RWPE2 (cell line): ENCODE data around the gene COPA.
A peak's percentile ranks its signal among the peaks of the same experiment; 100 is the strongest.

Experiments used
- ATAC-seq: fragments of 200-7000 bp; cut with Tn5 transposase; 3 replicates; pipeline ENCODE4 v1.9.1; 2021; ENCODE audit warnings: low read depth
- DNase-seq: peaks from one replicate; pipeline ENCODE4 v3.0.0-alpha.2; 2020; ENCODE audit warnings: low spot score
- H3K27ac ChIP-seq: fragments of 450-650 bp; 2 replicates; pipeline ENCODE4 v1.5.1; 2017; ENCODE audit warnings: mild to moderate bottlenecking; ENCODE audit not compliant: poor library complexity, severe bottlenecking
- H3K27me3 ChIP-seq: fragments of 250-450 bp; sonication (Bioruptor Pico); 2 replicates; pipeline ENCODE4 v1.5.1; 2021; ENCODE audit warnings: mild to moderate bottlenecking, moderate library complexity; ENCODE audit not compliant: insufficient read depth, poor library complexity, severe bottlenecking
- H3K36me3 ChIP-seq: fragments of 250-450 bp; sonication (Bioruptor Pico); 2 replicates; pipeline ENCODE4 v1.5.1; 2020; ENCODE audit warnings: low read depth, mild to moderate bottlenecking, moderate library complexity
- H3K4me1 ChIP-seq: fragments of 250-450 bp; sonication (Bioruptor Pico); 2 replicates; pipeline ENCODE4 v1.5.1; 2021; ENCODE audit warnings: mild to moderate bottlenecking, moderate library complexity; ENCODE audit not compliant: insufficient read depth, poor library complexity, severe bottlenecking
- H3K4me3 ChIP-seq: fragments of 250-450 bp; sonication (Bioruptor Pico); 2 replicates; pipeline ENCODE4 v1.5.1; 2021; ENCODE audit warnings: mild to moderate bottlenecking, moderate library complexity; ENCODE audit not compliant: severe bottlenecking
- H3K9me3 ChIP-seq: fragments of 250-450 bp; sonication (Bioruptor Pico); 2 replicates; pipeline ENCODE4 v1.5.1; 2021; ENCODE audit warnings: mild to moderate bottlenecking, moderate library complexity; ENCODE audit not compliant: severe bottlenecking
- CTCF ChIP-seq: fragments of 450-650 bp; IDR thresholded peaks from one replicate; pipeline ENCODE4 v1.5.1; 2017; ENCODE audit warnings: mild to moderate bottlenecking, moderate library complexity; ENCODE audit not compliant: poor library complexity, severe bottlenecking

Gene COPA

GRCh38 chr1:160285506-160285905 lies 57.5 kb downstream of the COPA start:
- ATAC-seq (no peak), DNase-seq (no peak)
- no peaks in the 10 kb centered on the region for H3K27me3 ChIP-seq
- H3K4me1 ChIP-seq, result no peaks in the 10 kb centered on the region
- H3K9me3 ChIP-seq, result no peaks in the 10 kb centered on the region
- TF ChIP-seq CTCF, result no peak
- peaks cover 46% of the 10 kb centered on the region for H3K36me3 ChIP-seq
- H3K27ac ChIP-seq, result no peak overlapping the region
- peak overlapping the region; percentile 79 for H3K4me3 ChIP-seq

- Histone ChIP-seq H3K9me3 (no peaks in the 10 kb centered on the region), H3K4me3 (peak within 1 kb of the TSS; percentile 79), H3K36me3 (peaks cover 44% of the 10 kb centered on the region), H3K27ac (peak within 1 kb of the TSS; percentile 41), H3K27me3 (no peaks in the 10 kb centered on the region), H3K4me1 (no peaks in the 10 kb centered on the region)
- DNase-seq (peak; percentile 91), ATAC-seq (peak; percentile 95)
- TF ChIP-seq CTCF, result no peak
Measured at GRCh38 chr1:160284782-160285344, 58.2 kb downstream of the COPA start, which contains the start of gene PEX19. PEX19 (minus strand) TSS chr1:160285133; CDS start chr1:160285124, 9 bp downstream.

GRCh38 chr1:160284220-160284781 lies 58.7 kb downstream of the COPA start:
- TF ChIP-seq CTCF, result no peak
- ATAC-seq, result peak; percentile 50

GRCh38 chr1:160282807-160283206 lies 60.2 kb downstream of the COPA start:
- Histone ChIP-seq H3K9me3 (no peaks in the 10 kb centered on the region), H3K4me3 (no peak overlapping the region), H3K4me1 (no peaks in the 10 kb centered on the region), H3K27me3 (no peaks in the 10 kb centered on the region), H3K36me3 (peaks cover 49% of the 10 kb centered on the region), H3K27ac (no peak overlapping the region)
- TF ChIP-seq CTCF, result no peak
- DNase-seq (no peak), ATAC-seq (no peak)

More at GRCh38 chr1:160284220-160284781, 58.7 kb downstream of the COPA start:
- Histone ChIP-seq H3K4me1 (no peaks in the 10 kb centered on the region), H3K27ac (peak overlapping the region; percentile 41), H3K27me3 (no peaks in the 10 kb centered on the region), H3K4me3 (peak overlapping the region; percentile 79), H3K9me3 (no peaks in the 10 kb centered on the region), H3K36me3 (peaks cover 44% of the 10 kb centered on the region)
- no peak for DNase-seq

GRCh38 chr1:160277987-160278386 lies 65.1 kb downstream of the COPA start:
- no peak for TF ChIP-seq CTCF
- Histone ChIP-seq H3K4me3 (no peak overlapping the region), H3K4me1 (no peaks in the 10 kb centered on the region), H3K27ac (no peak overlapping the region), H3K36me3 (peaks cover 53% of the 10 kb centered on the region), H3K27me3 (no peaks in the 10 kb centered on the region), H3K9me3 (no peaks in the 10 kb centered on the region)
- DNase-seq, result no peak
- ATAC-seq, result no peak
